GM21619 (cell line): ENCODE data around the gene OR10A5.
A peak's percentile ranks its signal among the peaks of the same experiment; 100 is the strongest.
"Not testable (repeated sequence)": the region's sequence is repeated elsewhere in the genome, so short reads cannot be mapped to it uniquely, and the experiment has no call there.

Experiments
- ATAC-seq: cut with Tn5 transposase; IDR thresholded peaks from one replicate; pipeline ENCODE4 v1.9.1; 2021; ENCODE audit not compliant: unreplicated experiment

OR10A5 gene, protein sequence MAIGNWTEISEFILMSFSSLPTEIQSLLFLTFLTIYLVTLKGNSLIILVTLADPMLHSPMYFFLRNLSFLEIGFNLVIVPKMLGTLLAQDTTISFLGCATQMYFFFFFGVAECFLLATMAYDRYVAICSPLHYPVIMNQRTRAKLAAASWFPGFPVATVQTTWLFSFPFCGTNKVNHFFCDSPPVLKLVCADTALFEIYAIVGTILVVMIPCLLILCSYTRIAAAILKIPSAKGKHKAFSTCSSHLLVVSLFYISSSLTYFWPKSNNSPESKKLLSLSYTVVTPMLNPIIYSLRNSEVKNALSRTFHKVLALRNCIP

DNA sequence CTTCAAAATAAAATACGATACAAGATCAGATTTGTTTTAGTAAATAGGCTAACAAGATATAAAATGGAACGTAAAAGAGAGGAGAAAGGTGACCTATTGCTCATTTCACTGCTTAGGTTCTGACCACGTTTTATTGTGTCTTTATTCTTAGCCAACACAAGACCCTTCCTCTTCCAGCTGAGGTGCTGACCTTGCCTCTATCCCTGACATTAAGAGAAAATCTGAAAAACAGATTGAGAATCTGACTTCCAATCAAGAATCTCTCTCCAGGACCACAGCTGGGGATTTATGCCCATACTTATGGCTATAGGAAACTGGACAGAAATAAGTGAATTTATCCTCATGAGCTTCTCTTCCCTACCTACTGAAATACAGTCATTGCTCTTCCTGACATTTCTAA lies at the start of gene OR10A5:
Gene OR10A5 (plus strand): TSS at position 301 of the 400 bp plus-strand sequence. CDS start 0 bp downstream, at position 301.
- no peak for ATAC-seq

DNA sequence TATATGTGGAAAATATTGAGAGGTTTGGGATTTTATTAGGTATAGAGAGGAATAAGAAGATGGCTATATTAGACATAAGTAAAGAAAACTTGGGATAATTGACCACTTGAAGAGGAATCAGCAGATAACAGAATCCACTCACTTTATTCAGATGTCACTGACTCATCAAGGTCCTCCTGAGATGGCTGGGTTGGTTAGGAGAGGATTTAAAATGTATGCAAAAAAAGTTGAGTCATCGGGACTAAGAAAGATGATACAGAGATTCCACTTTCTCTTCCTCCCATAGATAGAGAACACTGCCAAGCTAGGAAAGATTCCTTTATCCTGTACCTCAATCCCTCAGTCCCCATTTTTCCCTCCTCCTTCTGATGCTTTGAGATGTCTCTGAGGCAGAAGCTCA lies 46.1 kb upstream of the OR10A5 start, which contains the start of gene OR6A2:
Gene OR6A2 (minus strand): TSS at position 288 of the 400 bp plus-strand sequence. CDS start 3,981 bp downstream, outside the sequence.
- ATAC-seq, result no peak

DNA sequence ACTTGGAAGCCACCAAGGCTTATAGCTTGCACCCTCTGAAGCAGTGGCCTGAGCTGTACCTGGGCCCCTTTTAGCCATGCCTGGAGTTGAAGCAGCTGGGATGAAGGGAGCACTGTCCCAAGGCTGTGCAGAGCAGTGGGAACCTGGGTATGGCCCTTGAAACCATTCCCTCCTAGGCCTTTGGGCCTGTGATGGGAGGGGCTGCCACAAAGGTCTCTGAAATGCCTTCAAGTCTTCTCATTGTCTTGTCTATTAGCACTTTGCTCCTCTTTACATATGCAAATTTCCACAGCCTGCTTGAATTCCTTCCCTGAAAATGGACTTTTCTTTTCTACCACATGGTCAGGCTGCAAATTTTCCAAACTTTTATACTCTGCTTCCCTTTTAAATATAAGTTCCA lies 44.4 kb upstream of the OR10A5 start:
- not testable (repeated sequence) for ATAC-seq

DNA sequence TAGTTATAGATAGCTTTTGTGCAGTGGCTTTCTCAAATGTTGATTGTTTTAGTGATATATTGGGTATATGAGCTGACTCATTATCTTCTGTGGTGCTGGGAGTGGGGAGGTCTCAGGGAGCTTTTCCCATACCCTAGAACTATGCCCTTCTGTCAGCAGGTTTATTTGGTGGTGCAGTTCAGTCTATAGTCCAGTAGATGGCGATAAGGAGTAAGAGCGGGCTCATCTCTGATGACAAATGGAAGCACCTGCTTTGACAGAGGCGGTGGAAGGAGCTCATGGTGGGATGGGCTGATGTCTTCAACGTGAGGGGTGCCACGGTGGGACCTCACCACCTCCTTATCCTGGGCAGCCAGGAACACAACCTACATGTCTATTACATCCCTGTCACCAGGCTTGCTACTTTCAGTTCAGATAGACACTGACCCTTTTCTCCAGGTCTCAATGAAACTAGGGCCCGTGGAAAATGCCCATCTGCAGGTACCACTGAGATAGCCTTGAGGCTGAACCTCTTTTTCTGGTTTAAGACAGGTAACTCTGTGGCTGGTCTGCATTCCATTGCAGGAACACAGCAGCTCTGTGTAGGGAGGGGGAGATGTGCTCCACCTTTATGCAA lies 33.0 kb upstream of the OR10A5 start:
- peak; percentile 94 for ATAC-seq

DNA sequence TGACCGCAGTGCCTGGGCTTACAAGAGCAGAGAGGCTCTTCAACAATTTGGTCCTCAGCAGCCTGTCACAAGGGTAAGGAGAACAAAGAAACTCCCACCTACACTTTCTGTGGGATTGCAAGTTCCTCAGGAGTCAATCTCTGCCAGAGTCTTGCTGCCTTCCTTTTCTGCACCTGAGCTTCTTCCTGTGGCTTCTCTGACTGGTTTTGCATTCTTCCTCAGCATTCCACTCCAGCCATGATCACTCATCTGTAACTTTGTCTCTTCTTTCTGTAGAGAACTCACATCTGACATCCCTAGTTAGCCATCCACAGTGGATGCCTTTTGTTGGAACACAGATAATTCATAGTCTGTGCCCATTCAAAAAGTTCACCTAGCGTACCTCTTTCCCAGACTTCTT lies 31.8 kb upstream of the OR10A5 start:
- no peak for ATAC-seq

DNA sequence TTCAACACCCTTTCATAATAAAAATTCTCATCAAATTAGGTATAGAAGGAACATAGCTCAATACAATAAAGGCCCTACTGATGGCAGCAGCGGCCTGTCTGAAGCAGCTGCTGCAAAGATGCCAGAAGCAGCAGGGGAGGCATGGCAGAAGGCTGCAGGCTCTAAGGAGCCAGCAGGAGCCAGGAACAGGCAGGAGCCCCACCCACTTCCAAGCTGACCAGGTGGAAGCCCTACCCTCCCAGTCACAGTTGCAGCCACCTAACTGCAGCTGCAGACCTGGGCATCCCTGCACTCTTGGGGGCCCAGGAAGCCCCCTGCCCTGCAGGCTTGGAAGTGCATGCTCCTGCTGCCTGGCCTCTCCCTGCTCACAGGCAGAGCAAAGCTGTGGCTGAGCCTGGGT lies 27.8 kb upstream of the OR10A5 start:
- ATAC-seq, result no peak

DNA sequence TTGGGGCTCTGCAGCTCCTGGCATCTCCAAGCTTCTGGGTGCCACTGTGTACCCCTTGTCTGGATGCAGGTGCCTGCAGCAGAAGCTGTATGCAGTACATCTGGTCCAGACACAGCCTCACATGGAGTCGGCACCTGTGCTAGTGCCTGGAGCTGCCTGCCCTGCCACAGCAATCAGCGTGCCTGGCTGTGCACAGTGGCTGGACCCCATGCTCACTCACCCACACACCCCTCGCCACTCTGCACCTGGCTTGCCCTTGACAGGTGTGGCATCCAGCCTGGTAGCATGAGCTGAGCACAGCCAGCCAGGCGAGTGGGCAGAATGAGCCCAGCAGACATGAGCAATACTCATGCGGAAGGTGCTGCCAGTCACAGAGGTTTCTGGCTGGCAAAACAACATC lies 26.5 kb upstream of the OR10A5 start:
- ATAC-seq, result no peak

DNA sequence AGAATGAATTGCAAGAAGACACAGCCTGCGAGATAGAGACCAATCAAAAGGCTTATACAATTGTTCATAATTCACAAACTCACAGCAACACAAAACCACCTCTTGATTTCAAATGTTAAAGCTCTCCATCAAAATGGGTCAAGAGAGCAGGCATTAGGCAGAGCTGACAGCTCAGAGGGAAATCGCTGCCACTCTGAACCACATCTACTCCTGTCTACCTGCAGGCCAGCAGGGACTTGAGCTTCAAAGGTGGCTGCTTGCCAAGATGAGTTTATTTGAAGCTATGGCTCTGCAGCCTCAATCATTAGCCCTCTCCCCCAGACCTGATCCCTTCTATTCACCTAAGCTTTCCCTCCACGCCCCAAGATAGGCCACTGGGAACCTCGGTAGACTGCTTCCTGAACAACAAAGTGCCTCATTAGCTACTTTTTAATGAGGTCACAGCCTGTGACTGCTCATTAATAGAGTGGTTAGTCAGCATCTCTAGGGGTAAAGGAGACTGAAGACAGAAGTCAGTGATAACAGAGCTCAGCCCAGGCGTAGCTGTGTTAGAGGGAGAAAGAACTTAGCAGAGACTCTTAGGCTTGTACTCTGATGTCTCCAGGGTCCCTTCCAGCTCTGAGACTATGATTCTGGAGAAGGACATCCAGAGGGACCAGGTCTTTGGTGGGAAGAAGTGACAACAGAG lies 21.2 kb upstream of the OR10A5 start:
- ATAC-seq, result no peak

DNA sequence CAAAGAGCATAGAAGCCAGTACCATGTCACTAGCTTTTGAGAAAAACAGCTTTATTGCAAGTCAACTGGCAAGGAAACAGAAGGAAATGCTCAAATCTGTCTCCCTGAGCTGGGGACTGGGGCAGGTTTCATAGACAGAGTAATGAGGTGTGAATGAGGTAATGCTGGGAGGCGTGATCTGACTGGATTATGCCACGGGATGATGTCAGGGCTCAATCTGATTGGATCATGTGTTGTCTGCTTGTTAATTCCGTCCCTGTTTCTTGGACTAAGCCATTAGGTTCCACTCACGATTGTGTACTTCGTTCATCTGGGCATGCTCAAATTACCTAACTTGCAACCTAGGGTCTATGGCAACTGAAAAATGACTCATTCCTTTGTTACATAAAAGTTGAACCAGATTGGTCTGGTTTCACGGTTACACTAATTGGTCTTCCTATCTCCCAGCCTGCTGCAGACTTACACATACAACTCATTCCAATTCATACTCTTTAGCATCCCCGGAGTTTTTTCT lies 20.2 kb upstream of the OR10A5 start:
- no peak for ATAC-seq

DNA sequence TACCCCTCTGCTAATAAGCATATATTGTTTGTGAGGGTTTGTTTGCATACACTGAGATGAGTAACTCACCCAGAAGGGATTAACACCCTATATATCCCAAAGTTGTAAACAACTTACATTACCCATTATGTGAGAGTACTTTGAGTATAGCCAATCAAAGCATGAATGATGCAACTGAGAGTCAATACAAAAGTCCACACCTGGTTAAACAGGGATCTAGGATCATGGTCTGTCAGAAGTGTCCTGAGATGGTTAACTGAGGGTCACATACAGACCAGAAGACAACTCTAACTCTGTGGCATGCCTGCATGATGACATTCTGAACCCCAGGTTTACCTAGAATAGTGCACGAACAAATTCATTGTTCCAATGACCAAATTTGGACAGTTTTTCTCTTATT lies 17.4 kb upstream of the OR10A5 start:
- no peak for ATAC-seq

DNA sequence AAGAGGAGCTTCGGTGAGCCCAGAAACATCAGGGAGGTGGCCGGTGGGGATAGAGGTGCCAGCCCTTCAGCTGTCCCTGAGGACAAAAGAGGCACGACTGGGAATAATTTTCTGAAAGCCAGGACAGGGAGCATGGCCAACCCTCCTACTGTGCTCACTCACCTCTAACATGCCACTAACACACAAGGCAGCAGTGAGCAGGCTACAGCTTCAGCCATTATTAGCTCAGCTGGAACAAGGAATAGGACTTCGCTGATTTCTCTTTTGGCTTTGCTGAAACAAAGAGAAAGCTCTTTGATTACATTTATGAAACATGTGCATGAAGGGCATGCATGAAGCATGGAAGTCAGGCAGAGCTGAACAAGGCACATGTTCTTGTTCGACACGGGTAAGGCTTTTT lies 12.1 kb upstream of the OR10A5 start:
- no peak for ATAC-seq

DNA sequence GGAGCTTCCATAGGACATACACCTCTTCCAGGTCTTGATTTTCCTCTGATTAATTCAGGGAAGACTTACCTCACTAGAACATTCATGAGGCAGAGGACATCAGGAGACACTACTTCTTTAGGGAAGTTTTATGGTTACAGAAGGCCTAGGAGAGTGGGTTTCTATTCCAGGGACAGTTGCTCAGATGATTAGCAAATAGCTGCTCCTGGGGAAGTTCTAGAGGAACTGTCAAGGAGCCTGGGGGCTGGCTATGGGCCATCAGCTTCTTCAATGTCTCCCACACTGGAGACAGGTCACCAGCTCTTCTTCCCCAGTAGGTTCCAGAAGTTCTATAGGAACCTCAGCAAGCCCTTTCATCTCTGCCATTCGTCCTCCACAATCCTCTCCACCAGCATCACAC lies 11.5 kb upstream of the OR10A5 start:
- no peak for ATAC-seq

DNA sequence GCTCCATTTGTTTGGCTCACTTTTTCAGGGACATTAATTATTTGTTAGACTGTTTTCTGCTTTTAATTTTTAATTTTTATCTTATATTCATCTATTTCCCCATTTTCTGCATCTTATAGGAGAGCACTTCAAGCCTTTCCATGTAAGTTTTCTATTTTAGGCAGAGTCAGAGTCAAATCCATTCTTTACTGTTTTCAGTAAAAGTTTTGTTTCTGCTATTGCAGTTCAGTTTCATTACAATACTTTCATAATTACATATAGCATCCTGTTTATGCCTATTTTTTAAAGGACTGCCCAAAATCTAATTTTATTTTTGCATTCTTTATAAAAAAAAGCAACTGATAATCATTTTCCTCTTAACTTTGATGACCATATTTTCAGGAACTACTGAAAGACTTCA lies 3.8 kb upstream of the OR10A5 start:
- no peak for ATAC-seq

DNA sequence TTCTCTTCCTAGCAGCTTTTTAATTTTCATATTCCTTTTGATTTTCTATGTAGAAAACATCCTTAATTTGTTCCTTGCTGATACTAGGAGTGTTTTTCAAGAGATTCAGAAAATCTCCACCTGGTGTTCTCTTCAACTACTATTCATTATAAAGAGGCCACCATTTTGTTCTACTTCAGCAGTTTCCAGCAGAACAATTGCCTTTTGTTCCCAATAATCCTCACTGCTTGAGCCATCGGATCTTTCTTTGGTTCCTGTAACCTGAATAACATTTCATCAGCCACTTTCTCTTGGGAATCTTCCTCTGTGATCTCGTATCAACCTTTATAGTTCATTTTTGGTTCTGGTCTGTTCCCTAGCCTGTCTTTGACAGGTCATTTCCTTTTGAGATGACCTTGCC lies 1.8 kb upstream of the OR10A5 start:
- no peak for ATAC-seq

DNA sequence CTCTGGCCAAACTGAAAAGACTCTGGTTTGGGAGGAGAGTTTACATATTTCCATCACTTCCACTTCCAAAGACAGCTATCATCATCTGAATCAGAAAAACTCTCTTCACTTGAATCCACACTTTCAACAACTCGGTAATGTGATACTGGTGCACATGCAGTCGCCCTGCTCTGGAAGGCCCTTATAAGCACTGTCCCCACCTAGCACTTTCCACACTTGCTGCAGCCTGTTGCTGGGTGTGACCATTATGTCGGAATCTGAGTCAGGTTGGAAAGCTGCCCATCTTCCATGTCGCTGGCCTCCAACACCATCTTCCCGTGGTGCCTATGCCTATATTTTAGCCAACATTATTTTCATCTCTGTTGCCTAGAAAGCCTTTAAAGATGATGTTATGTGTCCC lies 1.1 kb upstream of the OR10A5 start:
- no peak for ATAC-seq

DNA sequence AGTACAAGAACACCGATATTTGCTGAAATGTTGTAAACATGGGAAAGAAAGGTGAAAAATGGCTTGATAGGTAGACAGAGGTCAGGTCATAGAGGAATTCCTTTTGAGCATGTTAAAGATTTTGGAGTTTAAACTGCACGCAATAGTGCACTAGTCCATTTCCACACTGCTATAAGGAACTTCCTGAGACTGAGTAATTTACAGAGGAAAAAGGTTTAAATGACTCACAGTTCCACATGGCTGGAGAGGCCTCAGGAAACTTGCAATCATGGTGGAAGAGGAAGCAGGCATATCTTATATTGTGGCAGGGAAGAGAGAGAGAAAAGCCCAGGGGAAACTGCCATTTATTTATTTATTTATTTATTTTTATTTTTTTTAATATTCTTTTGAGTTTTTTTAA lies 5.0 kb downstream of the OR10A5 start:
- ATAC-seq, result no peak

DNA sequence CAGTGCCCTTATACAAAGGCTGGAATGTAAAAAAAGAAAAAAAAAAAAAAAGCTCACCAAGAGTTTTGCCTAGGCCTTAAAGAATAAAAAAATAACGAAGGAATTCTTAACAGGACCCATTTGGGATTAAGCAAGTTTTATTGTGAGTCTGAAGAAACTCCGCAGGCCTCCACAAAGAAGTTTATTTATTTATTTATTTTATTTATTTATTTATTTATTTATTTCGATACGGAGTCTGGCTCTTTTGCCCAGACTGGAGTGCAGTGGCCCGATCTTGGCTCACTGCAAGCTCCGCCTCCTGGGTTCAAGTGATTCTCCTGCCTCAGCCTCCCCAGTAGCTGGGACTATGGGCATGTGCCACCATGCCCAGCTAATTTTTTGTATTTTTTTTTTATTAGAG lies 9.3 kb downstream of the OR10A5 start:
- not testable (repeated sequence) for ATAC-seq

DNA sequence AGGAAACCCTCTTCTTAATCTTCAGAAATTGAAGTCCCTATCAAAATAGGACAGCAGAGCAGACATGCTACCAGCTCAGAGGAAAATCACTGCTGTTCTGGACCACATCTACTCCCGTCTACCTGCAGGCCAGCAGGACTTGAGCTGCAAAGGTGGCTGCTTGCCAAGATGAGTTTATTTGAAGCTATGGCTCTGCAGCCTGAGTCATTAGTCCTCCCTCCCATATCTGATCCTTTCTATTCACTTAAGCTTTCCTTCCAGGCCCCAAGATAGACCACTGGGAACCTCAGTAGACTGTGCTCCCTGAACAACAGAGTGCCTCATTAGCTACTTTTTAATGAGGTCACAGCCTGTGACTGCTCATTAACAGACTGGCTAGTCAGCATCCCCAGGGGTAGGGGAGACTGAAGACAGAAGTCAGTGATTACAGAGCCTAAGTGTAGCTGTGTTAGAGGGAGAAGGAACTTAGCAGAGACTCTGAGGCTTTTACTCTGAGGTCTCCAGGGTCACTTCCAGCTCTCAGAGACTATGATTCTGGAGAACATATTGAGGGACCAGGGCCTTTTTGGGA lies 10.6 kb downstream of the OR10A5 start:
- ATAC-seq, result no peak

DNA sequence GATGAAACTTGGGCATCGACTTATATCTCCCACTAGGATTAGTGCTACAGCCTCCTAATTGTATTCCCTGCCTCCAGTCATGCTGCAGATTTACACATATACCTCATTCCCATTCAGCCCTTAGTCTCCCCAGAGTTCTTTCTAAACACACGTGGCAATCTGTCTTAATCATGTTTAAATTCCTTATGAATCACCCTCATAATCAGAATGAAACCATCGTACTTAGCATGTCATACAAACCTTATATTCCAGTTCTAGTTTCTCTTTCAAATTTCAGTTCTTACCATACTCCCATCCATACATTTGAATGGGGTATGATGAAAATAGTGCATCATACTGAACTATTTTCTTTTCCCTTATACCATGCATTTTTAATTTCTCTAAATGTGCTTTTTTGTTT lies 11.4 kb downstream of the OR10A5 start:
- ATAC-seq, result no peak

DNA sequence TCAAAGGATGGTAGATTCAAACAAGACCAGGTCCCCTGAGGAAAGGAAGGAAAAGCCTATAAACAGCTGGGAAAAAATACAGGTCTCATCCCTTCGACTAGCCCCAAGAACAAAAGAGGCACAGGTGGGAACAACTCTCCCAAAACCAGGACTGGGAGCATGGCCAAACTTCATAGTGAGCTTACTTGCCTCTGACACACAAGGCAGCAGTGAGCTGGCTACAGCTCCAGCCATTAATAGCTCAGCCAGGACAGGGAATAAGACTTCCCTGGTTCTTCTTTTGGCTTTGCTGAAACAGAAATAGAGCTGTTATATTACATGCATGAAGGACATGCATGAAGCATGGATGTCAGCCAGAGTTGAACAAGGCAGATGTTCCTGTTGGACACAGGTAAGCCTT lies 17.5 kb downstream of the OR10A5 start, which contains the start of gene OR10A2:
Gene OR10A2 (plus strand): TSS at position 97 of the 400 bp plus-strand sequence. CDS start 6,698 bp downstream, outside the sequence.
- ATAC-seq, result no peak

DNA sequence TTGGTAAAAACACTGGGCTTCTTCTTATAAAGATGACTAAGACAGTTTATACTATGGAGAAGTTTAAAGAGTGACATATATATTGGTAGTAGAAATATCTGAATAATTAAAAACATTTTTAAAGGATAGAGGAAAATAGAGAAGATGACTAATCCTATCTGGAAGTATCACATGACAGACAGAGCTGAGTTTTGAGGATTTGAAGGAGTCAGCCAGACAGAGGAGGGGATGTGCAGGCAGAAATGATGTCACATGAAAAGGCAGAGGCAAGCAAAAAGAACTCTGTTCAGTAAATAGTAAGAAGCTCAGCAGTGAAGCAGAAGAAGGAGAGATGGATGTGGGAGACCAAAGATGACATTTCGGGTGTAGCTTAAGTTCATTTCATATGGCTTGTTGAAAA lies 19.0 kb downstream of the OR10A5 start:
- no peak for ATAC-seq
